Ecto neural progenitor cell (in vitro differentiated cells): ENCODE data around the gene ANO4.

ENCODE experiments used
- DNase-seq: peaks from one replicate; pipeline ENCODE4 v3.0.0-alpha.2; 2018; ENCODE audit warnings: low spot score

Gene ANO4

GRCh38 chr12:100991102-100991501 is 196.5 kb downstream of the ANO4 start:
- DNase-seq, result no peak

GRCh38 chr12:100992194-100992593 is 197.6 kb downstream of the ANO4 start:
- no peak for DNase-seq

GRCh38 chr12:100993916-100994450 is 199.4 kb downstream of the ANO4 start:
- no peak for DNase-seq

GRCh38 chr12:100995201-100995600 is 200.6 kb downstream of the ANO4 start:
- no peak for DNase-seq

GRCh38 chr12:100995771-100996170 is 201.2 kb downstream of the ANO4 start:
- DNase-seq, result no peak

- no peak for DNase-seq
Measured at GRCh38 chr12:101001669-101002068, 207.1 kb downstream of the ANO4 start.

GRCh38 chr12:101002696-101003419 is 208.3 kb downstream of the ANO4 start:
- DNase-seq, result no peak

GRCh38 chr12:101004898-101005297 is 210.3 kb downstream of the ANO4 start:
- DNase-seq, result no peak

GRCh38 chr12:101009274-101009673 is 214.7 kb downstream of the ANO4 start:
- DNase-seq, result no peak

- no peak for DNase-seq
Measured at GRCh38 chr12:101010896-101011295, 216.3 kb downstream of the ANO4 start.

- DNase-seq, result no peak
Measured at GRCh38 chr12:101013993-101014392, 219.4 kb downstream of the ANO4 start.

GRCh38 chr12:101015044-101015443 is 220.5 kb downstream of the ANO4 start:
- no peak for DNase-seq

GRCh38 chr12:101018540-101018939 is 224.0 kb downstream of the ANO4 start:
- no peak for DNase-seq

- DNase-seq, result no peak
Measured at GRCh38 chr12:101019201-101019600, 224.6 kb downstream of the ANO4 start.

GRCh38 chr12:101019667-101020066 is 225.1 kb downstream of the ANO4 start:
- no peak for DNase-seq

GRCh38 chr12:101021442-101021841 is 226.9 kb downstream of the ANO4 start:
- DNase-seq, result no peak

- DNase-seq, result no peak
Measured at GRCh38 chr12:101021911-101022388, 227.4 kb downstream of the ANO4 start.

GRCh38 chr12:101027200-101027599 is 232.6 kb downstream of the ANO4 start:
- DNase-seq, result peak; percentile 59

- no peak for DNase-seq
Measured at GRCh38 chr12:101027816-101028215, 233.2 kb downstream of the ANO4 start.

- DNase-seq, result no peak
Measured at GRCh38 chr12:101038289-101038871, 243.8 kb downstream of the ANO4 start.

GRCh38 chr12:101039848-101040531 is 245.4 kb downstream of the ANO4 start:
- DNase-seq, result no peak

- no peak for DNase-seq
Measured at GRCh38 chr12:101040936-101041335, 246.4 kb downstream of the ANO4 start.

GRCh38 chr12:101042211-101042610 is 247.6 kb downstream of the ANO4 start:
- DNase-seq, result no peak
